ENCODE measurements around the gene LEMD1. TPM values are rescaled to one million over a fixed set of nuclear protein-coding genes. Genes with fewer than 3 reads are reported as not detected.

Gene LEMD1
- total and polyA plus RNA-seq, 4 donors, result 0.72 to 1.5 (median 1.1) TPM

- ATAC-seq (ENCODE audit: insufficient read depth, low FRiP score) (no peak), DNase-seq (no peak)
- Histone ChIP-seq H3K27ac (ENCODE audit: low read depth in 1 of 2, low read length in 1 of 2) (no peak overlapping the region), H3K4me1 (ENCODE audit: control insufficient read depth in 5 of 5, insufficient read depth in 5 of 5, low read length in 5 of 5) (peaks cover 0 to 8% (median 6%) of the 10 kb centered on the region in 5 donors), H3K27me3 (ENCODE audit: control insufficient read depth in 3 of 3, insufficient read depth in 3 of 3, low read length in 2 of 3) (peaks cover 0 to 31% (median 28%) of the 10 kb centered on the region in 3 donors), H3K4me3 (no peak overlapping the region), H3K9me3 (ENCODE audit: control insufficient read depth in 4 of 4, insufficient read depth in 3 of 4, low read length in 3 of 4) (no peaks in the 10 kb centered on the region), H3K9ac (ENCODE audit: insufficient read depth in 1 of 2, low read length in 2 of 2) (no peak overlapping the region), H3K36me3 (ENCODE audit: control insufficient read depth in 4 of 4, insufficient read depth in 4 of 4, low read length in 4 of 4) (no peaks in the 10 kb centered on the region)
- 90 to 97% methylated on average over 1 of the region's 1 CpG for WGBS, 2 donors
- no peak for TF ChIP-seq CTCF (IDR thresholded peaks at IDR 0.05; ENCODE audit: control extremely low read depth, extremely low read depth)
Measured at GRCh38 chr1:205340676-205341075, 81.2 kb downstream of the LEMD1 start.

GRCh38 chr1:205339717-205340116, 82.1 kb downstream of the LEMD1 start:
- no peak overlapping the region for H3K4me3 ChIP-seq
- ATAC-seq (ENCODE audit: insufficient read depth, low FRiP score) (no peak), DNase-seq (no peak)
- H3K9ac ChIP-seq (ENCODE audit: insufficient read depth in 1 of 2, low read length in 2 of 2), result no peak overlapping the region
- peaks cover 0 to 8% (median 6%) of the 10 kb centered on the region in 5 donors for H3K4me1 ChIP-seq (ENCODE audit: control insufficient read depth in 5 of 5, insufficient read depth in 5 of 5, low read length in 5 of 5)
- peaks cover 0 to 22% (median 21%) of the 10 kb centered on the region in 3 donors for H3K27me3 ChIP-seq (ENCODE audit: control insufficient read depth in 3 of 3, insufficient read depth in 3 of 3, low read length in 2 of 3)
- TF ChIP-seq CTCF (IDR thresholded peaks at IDR 0.05; ENCODE audit: control extremely low read depth, extremely low read depth), result no peak
- no peaks in the 10 kb centered on the region for H3K9me3 ChIP-seq (ENCODE audit: control insufficient read depth in 4 of 4, insufficient read depth in 3 of 4, low read length in 3 of 4)
- H3K36me3 ChIP-seq (ENCODE audit: control insufficient read depth in 4 of 4, insufficient read depth in 4 of 4, low read length in 4 of 4), result no peaks in the 10 kb centered on the region
- no peak overlapping the region for H3K27ac ChIP-seq (ENCODE audit: low read depth in 1 of 2, low read length in 1 of 2)
- 89 to 99% methylated on average over 4 of the region's 4 CpGs for WGBS, 2 donors

- Histone ChIP-seq H3K27ac (ENCODE audit: low read depth in 1 of 2, low read length in 1 of 2) (no peak overlapping the region), H3K9ac (ENCODE audit: insufficient read depth in 1 of 2, low read length in 2 of 2) (no peak overlapping the region), H3K4me3 (no peak overlapping the region), H3K36me3 (ENCODE audit: control insufficient read depth in 4 of 4, insufficient read depth in 4 of 4, low read length in 4 of 4) (no peaks in the 10 kb centered on the region), H3K4me1 (ENCODE audit: control insufficient read depth in 5 of 5, insufficient read depth in 5 of 5, low read length in 5 of 5) (peaks cover 0 to 6% (median 5%) of the 10 kb centered on the region in 5 donors), H3K27me3 (ENCODE audit: control insufficient read depth in 3 of 3, insufficient read depth in 3 of 3, low read length in 2 of 3) (peaks cover 0 to 17% (median 17%) of the 10 kb centered on the region in 3 donors), H3K9me3 (ENCODE audit: control insufficient read depth in 4 of 4, insufficient read depth in 3 of 4, low read length in 3 of 4) (no peaks in the 10 kb centered on the region)
- TF ChIP-seq CTCF (IDR thresholded peaks at IDR 0.05; ENCODE audit: control extremely low read depth, extremely low read depth), result no peak
- DNase-seq (no peak), ATAC-seq (ENCODE audit: insufficient read depth, low FRiP score) (no peak)
- 83 to 87% methylated on average over 21 of the region's 21 CpGs for WGBS, 2 donors
Measured at GRCh38 chr1:205339197-205339702, 82.6 kb downstream of the LEMD1 start.

GRCh38 chr1:205338011-205338410, 83.8 kb downstream of the LEMD1 start:
- no peak for DNase-seq
- no peak for TF ChIP-seq CTCF (IDR thresholded peaks at IDR 0.05; ENCODE audit: control extremely low read depth, extremely low read depth)
- Histone ChIP-seq H3K4me3 (no peak overlapping the region), H3K9me3 (ENCODE audit: control insufficient read depth in 4 of 4, insufficient read depth in 3 of 4, low read length in 3 of 4) (no peaks in the 10 kb centered on the region), H3K9ac (ENCODE audit: insufficient read depth in 1 of 2, low read length in 2 of 2) (no peak overlapping the region), H3K4me1 (ENCODE audit: control insufficient read depth in 5 of 5, insufficient read depth in 5 of 5, low read length in 5 of 5) (no peaks in the 10 kb centered on the region), H3K36me3 (ENCODE audit: control insufficient read depth in 4 of 4, insufficient read depth in 4 of 4, low read length in 4 of 4) (no peaks in the 10 kb centered on the region), H3K27me3 (ENCODE audit: control insufficient read depth in 3 of 3, insufficient read depth in 3 of 3, low read length in 2 of 3) (peaks cover 0 to 13% (median 11%) of the 10 kb centered on the region in 3 donors), H3K27ac (ENCODE audit: low read depth in 1 of 2, low read length in 1 of 2) (no peak overlapping the region)
- no peak for ATAC-seq (ENCODE audit: insufficient read depth, low FRiP score)
- 83 to 85% methylated on average over 7 of the region's 7 CpGs for WGBS, 2 donors
